Islet of Langerhans (tissue), 1 donor: Measurements from ENCODE around the gene OBSCN.

Experiments used
- FAIRE-seq: peaks from one replicate; lab custom pipeline; 2011; peaks lifted over from hg19 to GRCh38; lab: Jason Lieb, UNC

Gene OBSCN

DNA sequence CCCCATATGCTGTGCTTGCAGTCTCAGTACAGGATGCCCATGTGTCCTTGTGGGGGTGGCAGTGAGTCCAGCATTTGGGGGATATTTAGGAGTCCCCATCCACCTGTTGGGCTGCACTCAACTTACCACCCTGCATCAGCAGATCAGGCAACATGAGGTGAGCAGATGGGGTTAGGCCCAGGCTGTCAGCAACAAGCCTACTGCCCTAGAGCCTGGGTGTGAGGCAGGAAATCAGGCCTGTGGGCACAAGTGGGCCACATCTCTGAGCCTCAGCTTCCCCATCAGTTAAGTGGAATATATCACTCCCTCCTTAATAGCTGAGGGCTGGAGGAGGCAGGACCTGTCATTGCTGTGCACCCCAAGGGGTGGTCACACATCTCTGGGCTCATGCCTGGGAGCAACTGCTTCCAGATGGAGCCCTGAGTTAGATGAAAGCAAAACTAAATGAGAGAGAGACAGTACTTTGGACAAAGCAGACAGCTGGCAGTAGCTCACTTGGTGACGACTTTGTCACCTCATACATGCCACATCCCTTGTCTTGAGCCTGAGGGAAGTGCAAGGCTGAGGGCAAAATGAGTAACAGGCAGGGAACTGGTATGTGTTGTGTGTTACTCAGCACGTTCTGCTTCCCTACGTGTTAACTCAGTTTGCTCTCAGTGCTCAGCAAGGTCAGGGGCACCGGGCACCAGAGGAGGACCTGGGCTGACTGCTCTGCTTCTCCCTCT is 150.4 kb downstream of the OBSCN start:
- FAIRE-seq = no peak

DNA sequence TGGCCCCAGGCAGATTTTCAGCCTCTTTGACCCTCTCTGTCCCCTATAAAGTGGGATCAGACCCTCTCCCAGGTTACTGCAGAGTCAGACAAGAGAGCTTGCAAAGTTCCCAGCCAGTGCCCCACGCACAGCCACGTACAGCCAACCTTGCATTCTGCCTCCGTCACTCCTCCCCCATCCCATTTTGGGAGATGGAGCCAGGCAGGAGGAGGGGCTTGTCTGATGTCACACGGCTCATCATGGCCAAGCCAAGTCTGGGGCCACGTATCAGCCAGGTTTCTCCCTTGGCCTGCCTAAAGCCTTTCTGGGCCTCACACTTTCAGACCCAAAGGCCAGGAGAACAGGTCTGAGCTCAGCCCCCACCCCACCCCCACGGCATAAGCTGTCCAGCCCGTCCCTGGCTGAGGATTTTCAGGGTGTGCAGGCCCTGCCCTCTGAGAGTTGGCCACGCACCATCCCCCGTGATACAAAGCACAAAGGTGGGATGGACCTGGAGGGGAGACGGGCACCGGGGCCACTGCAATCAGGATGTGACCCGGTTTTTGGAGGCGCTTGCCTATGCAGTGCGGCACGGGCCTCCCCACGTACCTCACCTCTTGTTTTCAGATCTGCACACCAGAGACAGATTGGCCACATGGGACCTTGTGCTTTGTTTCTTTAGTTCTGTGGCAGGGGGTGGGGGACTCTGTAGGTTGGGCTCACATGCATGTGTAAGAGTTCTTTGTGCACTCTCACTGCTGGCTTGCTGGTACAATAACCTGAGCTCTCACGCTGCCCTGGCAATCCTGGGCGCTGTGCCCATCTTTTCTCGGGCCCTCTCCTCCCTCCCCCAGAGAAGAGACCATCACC is 151.1 kb downstream of the OBSCN start:
- no peak for FAIRE-seq

DNA sequence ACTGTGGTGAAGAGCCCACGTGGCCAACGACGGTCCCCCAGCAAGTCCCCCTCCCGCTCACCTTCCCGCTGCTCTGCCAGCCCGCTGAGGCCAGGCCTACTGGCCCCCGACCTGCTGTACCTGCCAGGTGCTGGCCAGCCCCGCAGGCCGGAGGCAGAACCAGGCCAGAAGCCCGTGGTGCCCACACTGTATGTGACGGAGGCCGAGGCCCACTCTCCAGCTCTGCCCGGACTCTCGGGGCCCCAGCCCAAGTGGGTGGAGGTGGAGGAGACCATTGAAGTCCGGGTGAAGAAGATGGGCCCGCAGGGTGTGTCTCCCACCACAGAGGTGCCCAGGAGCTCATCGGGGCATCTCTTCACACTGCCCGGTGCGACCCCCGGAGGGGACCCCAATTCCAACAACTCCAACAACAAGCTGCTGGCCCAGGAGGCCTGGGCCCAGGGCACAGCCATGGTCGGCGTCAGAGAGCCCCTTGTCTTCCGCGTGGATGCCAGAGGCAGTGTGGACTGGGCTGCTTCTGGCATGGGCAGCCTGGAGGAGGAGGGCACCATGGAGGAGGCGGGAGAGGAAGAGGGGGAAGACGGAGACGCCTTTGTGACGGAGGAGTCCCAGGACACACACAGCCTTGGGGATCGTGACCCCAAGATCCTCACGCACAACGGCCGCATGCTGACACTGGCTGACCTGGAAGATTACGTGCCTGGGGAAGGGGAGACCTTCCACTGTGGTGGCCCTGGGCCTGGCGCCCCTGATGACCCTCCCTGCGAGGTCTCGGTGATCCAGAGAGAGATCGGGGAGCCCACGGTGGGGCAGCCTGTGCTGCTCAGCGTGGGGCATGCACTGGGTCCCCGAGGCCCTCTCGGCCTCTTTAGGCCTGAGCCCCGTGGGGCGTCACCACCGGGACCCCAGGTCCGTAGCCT is 152.0 kb downstream of the OBSCN start:
- no peak for FAIRE-seq

DNA sequence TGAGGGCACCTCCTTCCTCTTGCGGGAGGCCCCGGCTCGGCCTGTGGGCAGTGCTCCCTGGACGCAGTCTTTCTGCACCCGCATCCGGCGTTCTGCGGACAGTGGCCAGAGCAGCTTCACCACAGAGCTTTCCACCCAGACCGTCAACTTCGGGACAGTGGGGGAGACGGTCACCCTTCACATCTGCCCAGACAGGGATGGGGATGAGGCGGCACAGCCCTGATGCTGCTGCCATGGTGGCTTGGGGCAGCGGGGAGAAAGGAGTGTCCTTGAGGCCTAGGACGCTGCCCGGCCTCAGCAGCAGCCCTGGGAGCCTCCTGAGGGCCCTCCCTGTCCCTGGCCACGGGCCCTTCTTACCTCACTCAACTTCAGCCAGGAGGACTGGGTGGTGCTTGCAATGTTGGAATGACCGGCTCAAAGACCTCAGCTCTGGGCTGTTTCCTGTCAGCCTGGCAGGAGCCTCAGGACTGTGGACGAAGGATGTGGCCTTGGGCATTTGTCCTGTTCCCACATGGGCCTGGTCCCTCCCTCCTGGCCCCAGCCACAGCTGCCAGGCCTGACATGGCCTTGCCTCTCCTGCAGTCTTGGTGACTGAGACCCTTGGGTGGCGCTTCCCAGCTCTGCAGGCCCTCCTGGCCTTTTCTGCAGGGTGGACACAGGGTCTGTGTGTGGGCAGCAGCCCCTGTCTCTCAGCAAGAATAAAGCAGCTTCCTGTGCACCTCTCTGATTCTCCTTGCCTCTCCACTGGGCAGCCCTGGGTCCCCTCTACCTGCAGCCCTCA is 152.9 kb downstream of the OBSCN start:
- no peak for FAIRE-seq

DNA sequence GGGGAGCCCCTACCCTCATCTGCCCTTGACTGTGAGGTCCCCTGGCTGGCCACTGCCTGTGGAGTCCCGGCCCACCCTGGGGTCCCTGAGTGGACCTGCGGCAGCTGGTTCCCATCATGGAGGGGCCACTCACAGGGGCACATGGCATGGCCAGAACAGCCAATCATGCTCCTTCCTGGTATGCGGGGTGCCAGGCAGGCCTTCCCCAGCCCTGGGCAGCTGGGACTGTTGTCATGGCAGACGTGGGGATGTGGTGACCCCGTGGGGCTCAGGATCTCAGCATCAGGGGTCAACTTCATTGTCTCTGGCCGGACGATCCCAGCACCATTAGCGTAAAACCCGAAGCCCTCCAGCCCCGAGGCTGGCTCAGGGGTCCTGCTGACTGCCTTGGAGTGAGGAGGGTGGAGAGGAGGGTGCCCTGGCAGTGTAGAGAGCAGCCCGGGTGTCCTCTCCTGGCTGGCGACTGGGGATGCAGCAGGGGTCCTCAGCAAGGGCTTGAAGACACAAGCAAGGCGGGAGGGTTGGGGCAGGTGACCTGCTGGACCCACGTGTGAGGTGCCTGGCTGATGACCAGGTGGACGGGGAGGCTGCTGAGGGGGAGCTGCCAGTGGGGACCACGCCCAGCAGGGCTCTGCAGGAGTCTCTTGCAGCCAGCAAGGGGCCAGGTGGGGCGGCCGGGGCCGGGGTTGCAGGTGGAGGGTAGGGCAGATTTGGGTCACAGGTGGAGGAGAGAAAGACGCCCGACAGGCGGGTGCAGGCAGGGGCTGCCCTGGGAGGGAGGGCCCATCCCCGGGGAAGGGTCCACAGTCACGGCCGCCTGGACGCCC is 153.7 kb downstream of the OBSCN start:
- FAIRE-seq = no peak

DNA sequence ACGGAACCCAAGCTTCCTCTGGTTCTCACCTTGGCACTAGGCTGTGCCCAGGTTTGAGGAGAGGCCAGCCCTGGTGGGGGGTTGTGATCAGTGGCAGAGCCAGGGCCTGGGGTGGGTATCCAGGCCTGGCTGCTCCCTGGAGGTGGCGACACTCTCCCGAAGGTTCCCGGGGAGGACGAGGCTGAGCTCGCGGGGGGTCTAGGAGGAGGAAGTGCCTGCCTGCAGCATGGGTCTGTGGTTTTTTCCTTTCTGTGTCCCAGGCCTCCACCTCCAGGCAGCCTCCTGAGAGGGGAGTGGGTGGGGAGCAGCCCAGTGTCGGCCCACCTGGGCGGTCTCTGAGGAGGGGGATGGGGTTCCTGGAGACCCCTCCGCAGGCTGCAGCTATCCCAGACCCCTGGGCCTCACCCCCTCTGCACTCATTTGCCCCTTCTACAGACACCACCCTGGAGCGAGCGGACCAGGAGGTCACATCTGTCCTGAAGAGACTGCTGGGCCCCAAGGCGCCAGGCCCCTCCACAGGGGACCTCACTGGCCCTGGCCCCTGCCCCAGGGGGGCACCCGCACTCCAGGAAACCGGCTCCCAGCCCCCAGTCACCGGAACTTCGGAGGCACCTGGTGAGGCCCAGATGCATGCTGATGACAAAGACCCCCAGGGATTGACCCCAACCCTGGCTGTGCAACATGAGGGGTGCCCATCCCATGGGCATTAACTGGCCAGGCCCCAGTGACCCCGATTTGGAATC is 154.5 kb downstream of the OBSCN start:
- FAIRE-seq = no peak

DNA sequence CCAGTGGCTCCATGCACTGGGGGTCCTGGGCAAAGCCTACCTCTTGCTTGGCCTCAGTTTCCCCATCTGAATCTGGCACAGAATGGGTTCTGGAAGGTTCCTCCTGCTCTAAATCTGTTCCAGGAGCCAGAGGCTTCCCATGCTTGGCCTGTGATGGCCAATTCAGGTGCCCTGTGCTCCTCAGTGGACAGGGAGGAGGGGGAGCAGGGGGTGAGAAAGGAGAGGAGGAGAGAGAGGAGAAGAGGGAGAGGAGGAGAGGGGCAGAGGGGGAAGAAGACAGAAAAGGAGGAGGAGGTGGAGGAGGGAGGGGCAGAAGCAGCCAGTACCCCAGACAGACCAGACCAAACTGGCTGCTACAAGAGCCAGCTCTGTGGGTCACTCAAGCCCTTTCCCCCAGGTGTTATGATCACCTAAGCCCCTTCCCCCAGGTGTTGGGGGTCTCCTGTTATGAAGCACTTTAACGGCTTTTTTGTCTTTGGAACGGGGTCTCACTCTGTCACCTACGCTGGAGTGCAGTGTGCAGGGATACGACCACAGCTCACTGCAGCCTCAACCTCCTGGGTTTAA is 155.1 kb downstream of the OBSCN start:
- no peak for FAIRE-seq

DNA sequence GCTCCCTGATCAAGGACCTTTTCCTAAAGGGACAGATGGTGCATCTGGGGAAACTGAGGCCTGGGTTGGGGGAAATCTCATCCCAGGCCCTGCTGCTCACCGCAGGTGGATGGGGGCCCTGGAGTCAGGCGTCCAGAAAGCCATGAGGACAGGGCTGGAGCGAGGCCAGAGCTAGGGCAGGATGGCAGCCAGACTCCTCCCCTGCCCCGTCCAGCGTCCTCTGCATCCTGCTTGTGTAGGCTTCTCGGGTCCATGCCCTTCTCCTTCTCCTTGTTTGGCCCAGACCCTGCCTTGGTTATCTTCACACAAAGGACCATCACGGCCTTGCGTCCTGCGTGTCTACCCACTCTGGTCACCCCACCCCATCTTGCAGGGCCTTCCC is 155.8 kb downstream of the OBSCN start:
- no peak for FAIRE-seq

DNA sequence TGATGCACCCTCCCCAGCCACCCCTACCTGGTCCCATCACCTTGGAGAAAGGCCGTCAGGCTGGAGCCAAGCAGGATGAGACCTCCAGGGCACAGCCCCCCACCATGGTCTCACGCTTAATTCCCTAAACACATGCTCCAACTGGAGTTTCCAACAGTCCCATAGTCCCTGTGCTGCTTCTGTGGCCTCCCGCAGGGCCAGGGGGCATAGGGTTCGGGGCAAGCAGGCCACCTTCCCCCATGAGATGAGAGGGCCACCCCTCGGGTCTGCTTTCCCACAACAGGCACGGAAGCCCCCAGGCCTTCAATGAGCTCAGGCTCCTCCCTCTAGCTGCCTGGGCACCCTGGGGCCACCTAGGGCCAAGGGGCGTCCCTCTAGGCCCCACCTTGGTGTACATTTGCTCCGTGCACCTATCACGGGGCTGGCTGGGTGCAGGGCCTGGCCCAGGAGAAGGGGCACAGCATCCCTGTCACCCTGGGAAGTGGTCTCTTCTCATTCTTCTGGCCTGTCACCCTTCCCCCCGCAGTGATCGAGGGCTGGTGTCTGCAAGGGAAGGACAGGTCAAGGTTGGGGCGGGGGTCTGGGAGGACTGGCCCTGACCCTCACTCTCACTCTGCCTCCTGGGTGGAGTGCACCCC is 156.3 kb downstream of the OBSCN start:
- no peak for FAIRE-seq

DNA sequence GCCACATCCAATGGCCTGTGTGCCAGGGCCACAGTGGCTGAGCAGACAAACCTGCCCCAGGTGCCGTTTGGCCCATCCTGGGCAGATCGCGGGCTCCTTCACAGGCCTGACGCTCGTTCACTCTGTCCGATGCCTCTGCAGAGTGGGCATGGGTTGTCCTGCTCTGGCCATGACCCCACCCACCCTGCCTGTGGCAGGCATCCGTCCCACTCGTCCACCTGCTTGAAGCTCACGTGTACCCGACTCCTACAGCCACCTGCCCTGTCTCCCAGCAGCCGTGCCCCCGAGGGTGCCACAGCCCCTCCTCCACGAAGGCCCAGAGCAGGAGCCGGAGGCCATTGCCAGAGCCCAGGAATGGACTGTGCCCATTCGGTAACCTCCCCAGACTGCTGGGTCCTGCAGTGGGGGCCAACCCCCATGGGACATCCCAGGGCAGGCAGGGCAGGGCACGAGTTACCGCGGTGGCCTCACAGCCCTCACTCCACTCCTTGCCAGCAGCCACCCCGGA is 156.9 kb downstream of the OBSCN start:
- FAIRE-seq = no peak

DNA sequence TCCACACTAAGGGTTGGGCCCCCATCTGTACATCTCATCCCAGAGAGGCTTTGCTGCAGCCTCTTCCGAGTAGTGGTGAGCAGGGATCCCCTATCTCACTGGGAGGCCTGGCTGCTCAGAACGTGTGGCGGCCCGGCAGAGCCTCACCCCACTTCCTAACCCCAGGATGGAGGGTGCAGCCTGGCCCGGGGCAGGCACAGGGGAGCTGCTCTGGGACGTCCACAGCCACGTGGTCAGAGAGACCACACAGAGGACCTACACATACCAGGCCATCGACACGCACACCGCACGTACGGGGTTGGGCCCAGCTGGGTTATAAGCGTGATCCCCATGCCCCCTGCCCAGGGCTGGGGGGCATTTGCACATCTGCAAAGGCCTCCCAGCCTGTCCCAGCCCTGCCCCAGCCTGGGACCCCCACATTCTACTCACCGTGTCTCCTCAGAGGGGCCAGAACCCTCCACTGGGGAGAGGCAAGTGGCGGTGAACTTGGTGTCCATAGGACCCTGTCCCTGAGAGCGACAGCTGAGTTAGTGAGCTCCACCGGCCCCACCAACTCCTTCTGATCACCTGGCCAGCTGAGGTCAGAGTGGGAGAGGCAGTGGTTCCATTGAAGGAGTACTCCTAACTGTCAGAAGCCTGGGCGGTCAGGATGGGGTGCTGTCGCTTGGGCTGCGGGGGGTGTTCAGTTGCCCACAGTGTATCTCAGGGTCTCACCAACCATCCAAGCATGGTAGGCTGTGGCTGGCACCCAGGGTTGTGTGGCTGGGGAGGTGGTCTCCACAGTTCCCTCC is 157.6 kb downstream of the OBSCN start:
- FAIRE-seq = no peak

DNA sequence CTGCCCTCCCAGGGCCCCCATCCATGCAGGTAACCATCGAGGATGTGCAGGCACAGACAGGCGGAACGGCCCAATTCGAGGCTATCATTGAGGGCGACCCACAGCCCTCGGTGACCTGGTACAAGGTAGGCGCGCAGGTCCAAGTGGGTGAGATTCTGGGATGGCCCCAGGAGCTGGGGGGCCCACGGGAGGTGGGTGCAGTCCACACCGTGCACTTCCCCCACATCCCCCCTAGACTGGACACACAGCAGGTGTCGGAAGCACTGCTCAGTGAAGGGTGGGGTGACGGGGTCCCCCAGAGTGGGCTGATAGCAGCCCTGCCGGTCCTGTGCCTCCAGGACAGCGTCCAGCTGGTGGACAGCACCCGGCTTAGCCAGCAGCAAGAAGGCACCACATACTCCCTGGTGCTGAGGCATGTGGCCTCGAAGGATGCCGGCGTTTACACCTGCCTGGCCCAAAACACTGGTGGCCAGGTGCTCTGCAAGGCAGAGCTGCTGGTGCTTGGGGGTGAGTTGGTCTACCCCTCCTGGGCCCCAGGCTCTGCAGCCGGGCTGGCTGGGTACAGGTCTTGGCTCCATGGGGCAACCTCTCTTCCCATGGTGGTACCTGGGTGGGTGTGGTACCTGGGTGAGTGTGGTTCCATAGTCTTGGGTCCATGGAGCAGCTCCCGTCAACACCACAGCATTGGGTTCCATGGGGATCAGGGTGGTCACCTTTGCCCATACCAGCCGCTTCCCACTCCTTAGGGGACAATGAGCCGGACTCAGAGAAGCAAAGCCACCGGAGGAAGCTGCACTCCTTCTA is 158.4 kb downstream of the OBSCN start:
- FAIRE-seq = no peak

DNA sequence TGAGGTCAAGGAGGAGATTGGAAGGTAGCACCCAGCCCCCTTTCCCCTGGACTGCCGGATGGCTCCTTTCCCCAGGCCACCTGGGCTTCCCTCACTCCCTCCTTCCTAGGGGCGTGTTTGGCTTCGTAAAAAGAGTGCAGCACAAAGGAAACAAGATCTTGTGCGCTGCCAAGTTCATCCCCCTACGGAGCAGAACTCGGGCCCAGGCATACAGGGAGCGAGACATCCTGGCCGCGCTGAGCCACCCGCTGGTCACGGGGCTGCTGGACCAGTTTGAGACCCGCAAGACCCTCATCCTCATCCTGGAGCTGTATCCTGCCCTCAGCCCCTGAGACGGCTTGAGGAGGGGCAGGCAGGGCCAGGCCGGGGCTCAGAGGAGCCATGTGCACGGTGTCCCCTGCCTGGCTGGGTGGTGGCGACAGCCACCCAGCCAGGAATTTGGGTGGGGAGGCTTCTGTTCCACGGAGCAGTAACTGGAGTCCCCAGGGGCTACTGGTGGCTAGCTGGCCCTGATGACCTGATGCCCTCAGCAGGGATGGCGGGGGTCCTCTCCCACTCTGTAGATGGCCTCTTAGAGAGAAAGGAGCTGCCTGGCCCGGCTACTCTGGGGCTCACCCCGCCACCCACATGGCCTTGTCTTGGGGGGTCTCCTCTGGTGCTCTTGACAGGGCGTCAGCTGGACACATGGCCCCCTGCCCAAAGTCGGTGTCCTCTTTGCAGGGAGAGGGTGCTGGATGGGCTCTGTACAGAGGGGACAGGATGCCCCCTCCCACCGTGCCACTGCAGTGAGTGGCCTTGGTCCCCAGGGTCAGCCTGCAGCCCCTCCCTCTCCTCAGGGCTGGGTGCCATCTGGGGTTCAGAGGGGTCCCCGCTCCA is 159.3 kb downstream of the OBSCN start:
- no peak for FAIRE-seq

DNA sequence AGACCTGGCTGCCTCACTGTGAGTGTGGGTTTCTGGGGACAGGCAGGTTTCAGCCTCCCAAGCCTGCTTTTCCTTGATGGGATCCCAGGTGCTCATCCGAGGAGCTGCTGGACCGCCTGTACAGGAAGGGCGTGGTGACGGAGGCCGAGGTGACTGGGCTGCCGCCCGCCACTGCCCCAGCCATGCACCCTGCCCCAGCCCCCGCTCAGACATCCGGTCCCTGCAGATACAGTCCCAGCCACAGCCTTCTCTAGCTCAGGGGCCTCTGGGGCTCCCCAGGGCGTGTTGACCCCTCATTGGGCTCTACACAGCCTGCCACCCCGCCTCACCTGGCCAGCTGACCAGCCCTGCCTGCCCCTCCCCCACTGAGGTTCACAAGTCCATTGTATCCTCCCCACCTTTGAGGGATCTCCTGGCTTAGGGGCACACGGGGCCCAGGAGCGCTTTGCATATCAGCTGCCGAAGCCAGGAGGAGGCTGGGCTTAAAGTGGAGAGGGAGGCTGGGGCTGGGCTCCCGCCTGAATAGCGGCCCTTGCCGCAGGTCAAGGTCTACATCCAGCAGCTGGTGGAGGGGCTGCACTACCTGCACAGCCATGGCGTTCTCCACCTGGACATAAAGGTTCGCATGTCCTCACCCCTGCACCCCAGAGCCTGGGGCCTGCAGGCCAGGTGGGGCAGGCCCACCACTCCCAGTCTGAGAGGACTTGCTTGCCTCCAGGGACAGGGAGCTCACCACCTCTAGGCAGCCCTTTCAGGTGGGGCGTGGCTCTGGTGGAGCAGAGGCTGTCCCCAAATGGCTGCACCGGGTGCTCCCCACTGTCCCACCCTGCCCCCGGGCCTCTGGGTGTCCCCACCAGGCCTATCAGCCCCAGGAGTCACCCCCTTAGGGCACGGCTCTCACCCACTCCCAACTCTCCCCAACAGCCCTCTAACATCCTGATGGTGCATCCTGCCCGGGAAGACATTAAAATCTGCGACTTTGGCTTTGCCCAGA is 160.3 kb downstream of the OBSCN start:
- FAIRE-seq = no peak
